ENCODE data around the gene GRIN2A. TPM values are rescaled to one million over a fixed set of nuclear protein-coding genes. Genes with fewer than 3 reads are reported as not detected.

The GRIN2A gene
- polyA plus RNA-seq, 4 donors: 4.9 to 6.9 (median 5.7) TPM

DNA sequence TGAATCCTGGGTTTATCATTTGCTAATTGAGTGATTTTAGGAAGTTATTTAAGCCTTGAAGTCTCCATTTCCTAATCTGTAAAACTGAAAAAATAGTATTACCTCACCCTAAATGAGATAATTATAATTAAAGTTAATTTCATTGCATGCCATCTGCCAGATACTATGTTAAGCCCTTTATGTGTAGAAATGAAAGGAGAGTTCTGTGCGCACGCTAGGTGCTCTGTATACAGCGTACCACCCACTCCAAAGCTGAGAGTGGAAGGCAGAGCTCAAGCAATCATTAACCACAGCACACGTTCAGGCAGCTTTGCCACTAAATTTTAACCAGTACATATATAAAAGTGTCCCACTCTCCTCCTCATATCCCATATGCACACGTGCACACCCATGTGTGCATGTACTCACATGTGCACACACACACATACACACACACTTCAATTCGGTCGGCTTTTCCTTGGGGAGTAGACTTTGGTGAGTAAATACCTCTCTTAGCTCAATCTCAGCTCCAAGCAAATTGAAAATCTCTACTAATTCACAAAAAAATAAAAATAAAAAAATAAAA is 204.8 kb downstream of the GRIN2A start:
- DNase-seq (ENCODE audit: low read depth in 4 of 4, low spot score in 3 of 4): no peak

DNA sequence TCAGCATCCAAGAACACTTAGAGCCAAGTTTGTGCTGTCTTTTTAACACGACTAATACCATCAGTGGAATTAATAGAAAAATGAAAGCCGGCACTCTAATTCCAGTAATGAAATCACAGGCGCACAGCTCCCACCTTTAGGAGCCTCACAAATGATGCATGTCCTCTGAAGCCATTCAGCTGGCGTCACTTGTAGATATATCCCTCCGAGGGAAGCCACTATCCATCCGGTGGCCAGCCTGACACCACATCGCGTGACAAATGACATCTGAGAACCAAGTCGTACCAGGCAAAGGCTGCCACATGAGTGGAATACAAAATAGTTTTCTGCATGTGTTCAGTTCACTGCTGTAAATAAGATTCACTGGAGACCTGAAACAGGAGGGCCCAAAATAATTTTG is 205.6 kb downstream of the GRIN2A start:
- no peak for DNase-seq (ENCODE audit: low read depth in 4 of 4, low spot score in 3 of 4)

DNA sequence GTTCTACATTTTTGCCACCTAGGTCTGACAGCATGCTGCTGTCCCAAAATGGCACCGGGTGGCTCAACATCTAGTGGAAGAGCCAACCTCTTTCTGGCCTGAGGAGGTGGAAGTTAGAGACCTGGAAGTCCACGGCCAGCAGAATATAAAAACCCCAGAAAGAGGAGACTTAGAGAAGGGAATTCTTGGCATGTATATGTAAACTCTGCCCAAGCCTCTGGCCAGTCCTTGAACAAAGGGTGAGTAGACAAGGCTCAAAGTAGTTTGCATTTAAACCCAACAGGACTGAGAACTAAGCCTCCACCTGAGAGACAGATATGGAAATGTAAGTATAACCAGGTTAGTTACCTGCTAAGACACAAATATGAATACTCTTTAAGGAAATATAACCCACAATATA is 210.3 kb downstream of the GRIN2A start:
- DNase-seq (ENCODE audit: low read depth in 4 of 4, low spot score in 3 of 4): no peak

DNA sequence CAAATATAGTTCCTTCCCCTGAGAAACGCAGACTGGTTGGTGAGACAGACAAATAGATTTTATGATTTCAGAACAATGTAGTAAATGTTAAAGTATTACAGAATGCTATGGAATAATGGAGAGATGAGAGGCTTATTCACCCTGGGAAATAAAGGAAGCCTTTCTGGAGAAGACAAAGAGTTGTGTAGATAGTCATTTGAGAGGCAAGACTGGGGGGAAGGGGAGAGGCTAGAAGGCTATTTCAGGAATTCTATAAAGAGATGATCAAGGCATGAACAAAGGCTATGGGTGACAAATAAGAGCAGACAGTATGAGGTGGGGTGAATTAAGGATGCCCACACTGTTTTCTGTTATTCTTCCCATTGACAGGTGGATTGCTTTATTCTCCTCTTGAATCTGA is 211.4 kb downstream of the GRIN2A start:
- no peak for DNase-seq (ENCODE audit: low read depth in 4 of 4, low spot score in 3 of 4)

DNA sequence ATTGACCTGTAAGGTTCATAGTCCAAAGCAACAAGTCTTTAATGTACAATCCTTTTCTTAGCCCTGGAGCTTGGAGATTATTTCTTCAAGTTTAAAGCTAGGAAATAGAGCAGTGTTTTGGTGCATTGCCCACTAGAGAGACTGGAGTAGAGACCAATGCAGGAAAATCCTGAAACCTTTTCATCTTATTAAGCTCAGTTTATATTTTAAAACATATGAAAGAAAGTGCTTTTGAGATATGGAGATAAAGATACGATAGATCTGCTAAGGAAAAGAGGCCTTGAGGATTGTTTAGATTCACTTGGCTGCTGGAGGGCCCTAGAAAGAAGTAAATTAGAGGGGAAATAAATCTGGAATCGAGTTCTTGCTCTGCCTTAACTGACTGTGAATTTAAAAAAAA is 212.0 kb downstream of the GRIN2A start:
- DNase-seq (ENCODE audit: low read depth in 4 of 4, low spot score in 3 of 4): no peak

DNA sequence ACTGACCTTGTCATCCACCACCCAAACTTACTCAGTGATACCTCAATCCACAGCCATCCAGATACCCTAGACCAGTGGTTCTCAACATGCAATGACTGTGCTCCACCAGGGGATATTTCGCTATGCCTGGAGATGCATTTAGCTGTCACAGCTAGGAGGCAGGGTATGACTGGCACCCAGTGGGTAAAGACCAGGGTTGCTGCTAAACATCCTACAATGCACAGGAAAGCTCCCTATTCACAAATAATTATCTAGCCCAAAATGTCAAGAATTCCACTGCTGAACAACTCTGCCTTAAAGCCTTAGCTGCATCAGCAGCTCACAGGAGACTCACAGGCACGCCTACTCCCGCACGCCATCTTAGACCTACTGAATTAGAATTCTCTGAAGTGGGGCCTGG is 212.6 kb downstream of the GRIN2A start:
- DNase-seq (ENCODE audit: low read depth in 4 of 4, low spot score in 3 of 4): no peak

DNA sequence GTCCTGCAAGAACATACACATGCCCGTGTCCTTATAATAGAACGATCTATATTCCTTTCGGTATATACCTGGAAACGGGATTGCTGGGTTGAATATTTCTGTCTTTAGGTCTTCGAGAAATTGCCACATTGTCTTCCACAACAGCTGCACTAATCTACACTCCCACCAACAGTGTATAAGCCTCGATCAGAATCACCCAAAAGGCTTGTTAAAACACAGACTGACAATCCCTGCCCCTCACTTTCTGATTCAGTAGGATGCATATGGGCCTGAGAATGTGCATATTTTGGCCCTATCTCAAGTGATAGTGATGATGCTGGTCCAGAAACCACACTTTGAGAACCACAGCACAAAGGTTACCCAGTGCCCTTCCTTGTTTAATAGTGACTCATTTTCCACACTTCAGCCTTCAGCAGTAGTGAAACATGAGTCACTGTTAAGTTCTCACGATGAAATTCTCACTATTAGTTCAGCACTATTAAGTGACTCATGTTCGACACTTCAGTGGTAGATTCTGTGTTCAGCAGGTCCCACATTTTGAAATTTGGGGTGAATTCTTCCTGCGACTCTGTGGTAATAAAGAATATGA is 215.6 kb downstream of the GRIN2A start:
- no peak for DNase-seq (ENCODE audit: low read depth in 4 of 4, low spot score in 3 of 4)

DNA sequence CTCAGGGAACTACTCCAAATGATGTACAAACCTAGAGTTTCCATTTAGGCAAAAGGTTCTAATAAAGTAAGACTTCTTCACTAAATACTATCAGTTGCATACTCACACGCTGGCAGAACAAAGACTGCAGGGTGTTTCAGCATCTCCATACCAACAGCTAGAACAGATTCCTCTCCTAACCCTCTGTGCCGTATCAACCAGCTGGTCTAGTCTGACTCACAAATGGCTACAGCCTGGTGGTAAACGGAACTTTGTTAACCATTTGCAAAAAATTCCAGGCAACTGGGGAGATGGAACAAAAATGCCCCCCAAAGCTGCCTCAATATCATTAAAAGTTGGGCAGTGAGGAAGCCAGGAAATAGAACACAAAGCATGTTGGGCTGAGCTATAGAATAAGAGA is 217.1 kb downstream of the GRIN2A start:
- DNase-seq (ENCODE audit: low read depth in 4 of 4, low spot score in 3 of 4): no peak

DNA sequence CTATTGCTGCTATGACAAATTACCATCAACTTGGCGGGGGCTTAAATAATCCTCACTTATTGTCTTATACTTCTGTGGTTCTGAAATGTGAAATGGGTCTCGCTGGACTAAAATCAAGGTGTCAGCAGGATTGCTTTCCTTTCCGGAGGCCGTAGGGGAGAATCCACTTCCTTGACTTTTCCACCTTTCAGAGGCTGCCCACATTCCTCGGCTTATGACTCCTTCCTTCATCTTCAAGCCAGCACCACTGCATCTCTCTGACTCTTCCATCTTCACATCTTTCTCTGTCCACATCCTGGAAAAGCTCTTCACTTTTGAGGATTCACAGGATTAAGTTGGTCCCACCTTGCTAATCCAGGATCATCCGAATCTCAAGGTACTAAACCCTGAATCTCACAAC is 217.8 kb downstream of the GRIN2A start:
- no peak for DNase-seq (ENCODE audit: low read depth in 4 of 4, low spot score in 3 of 4)

DNA sequence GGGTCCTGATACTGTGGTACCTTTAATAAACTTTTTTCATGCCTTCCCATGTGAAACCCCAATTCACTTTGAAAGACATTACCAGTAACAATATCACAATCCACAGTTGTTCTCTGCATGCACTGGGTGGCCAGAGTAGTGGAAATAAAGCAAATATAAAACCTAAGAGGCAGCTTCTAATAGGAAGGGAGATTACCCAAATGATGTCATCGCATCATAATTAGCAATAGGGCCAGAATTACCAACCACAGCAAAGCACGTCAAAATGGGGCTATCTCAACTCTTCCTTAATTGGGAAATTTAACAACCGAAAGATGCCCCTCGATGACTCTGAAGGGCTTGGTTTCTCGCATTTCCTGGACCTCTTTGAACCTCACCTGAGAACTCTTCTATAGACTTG is 224.8 kb downstream of the GRIN2A start:
- no peak for DNase-seq (ENCODE audit: low read depth in 4 of 4, low spot score in 3 of 4)

DNA sequence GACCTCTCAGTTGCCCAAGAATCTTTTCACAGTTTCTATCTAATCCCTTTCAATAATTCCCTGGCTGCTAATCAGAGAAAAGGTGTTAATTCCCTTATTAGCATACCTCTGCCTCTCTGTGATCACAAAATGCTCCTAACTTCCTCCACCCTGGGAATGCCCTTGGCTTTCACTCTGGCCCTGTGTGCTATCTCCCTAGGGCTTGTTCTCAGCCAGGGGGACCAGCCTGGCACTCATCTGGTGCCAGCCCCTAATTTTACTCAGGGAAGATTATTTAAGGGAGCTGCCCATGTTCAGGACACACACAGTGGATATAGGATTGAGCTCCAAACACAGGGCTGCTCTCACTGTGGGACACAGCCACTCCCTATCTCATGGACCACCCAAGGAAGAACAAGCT is 225.2 kb downstream of the GRIN2A start:
- no peak for DNase-seq (ENCODE audit: low read depth in 4 of 4, low spot score in 3 of 4)

DNA sequence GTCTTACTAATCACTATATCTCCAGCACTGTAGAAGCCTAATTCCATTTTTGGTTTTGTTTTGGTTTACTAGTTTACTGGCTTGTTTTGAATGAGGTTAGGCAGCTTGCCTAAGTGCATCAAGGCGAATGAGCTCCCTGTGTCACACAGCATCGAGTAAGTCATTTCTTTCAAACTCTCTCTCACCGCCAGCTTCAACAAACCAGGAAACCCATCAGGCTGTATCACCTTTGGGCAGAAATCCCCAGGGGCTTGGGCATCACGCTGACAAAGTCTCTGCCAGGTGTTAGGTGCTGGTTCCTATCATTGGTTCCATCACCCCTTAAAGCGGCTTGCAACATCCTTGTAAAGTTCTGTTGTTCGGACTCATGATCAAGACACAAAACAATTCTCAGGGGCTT is 226.6 kb downstream of the GRIN2A start:
- no peak for DNase-seq (ENCODE audit: low read depth in 4 of 4, low spot score in 3 of 4)

DNA sequence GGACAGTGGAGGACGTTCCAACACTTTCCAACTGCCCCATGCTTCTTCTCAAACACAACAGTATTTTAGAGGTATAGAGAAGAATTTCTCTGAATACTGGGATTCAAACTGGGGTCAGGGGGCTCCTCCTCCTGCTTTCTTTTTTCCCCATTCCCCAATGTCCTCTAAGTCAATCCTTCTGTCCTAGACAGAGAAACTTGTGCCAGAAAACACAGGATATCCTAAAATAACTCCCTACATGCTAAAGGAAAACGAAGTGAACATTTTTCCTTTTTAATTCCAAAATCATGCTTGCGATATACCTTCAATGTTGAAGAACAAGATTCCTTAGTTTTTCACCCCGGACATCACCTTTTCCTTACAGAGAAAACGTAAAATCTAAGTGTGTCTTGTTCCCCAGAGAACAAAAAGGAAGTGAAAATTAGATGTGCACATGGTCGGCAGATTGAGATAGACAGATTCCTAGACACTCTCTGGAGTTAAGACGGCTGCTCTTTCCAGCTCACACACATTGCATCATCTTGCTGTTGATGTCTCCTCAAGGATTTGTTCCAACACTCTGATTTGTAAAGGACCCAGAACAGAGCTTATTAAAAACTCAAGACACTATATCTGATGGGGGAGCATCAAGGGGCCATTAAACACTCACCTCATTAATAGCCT is 228.2 kb downstream of the GRIN2A start:
- DNase-seq (ENCODE audit: low read depth in 4 of 4, low spot score in 3 of 4): no peak

DNA sequence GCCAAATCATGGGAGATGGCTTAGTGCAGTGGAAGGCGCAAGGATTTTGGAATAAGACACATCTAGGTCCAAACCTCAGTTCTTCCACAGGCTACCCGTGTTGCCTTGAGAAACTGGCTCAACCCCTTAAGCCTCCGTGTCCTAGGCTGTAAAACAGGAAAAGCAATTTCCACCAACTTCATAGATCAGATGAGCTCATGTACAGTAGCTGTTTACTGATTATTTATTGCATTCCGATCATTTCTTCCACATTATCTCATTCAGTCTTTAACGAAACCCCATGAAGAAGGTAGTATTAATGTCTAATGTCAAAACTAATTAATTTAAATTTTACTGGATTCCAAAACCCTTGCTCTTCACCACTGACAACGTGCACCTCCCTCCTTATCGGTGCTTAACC is 231.6 kb downstream of the GRIN2A start:
- no peak for DNase-seq (ENCODE audit: low read depth in 4 of 4, low spot score in 3 of 4)

DNA sequence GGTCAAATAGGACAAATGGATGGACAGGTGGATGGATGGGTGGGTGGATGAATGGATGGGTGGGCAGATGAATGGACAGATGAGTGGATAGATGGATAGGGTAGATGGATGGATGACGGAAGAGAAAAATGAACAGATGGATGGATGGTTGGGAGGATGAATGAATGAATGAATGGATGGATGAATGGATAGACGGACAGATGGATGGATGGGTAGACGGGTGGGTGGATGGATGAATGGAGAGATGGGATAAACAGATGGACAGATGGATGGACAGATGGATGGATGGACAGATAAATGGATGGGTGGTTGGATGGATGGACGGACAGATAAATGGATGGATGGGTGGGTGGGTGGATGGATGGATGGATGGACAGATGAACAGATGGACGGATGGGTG is 232.8 kb downstream of the GRIN2A start:
- no peak for DNase-seq (ENCODE audit: low read depth in 4 of 4, low spot score in 3 of 4)

DNA sequence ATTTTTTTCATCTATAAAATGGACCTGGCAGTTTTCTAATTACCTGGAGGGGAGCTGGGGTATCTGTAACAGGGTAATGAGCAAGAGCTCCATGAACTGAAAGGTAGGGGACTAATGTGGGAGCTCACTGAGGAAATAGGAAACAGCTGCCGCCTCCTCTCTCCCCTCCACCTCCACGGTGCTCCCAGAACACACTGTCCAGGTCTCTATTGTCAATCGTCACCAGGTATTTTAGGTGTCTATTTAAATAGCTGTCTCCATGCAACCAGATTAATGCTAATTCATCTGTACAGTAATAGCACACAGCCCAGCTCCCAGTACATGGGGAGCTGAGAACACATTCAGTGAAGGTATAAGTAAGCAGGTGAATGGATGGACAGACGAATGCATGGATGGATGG is 233.3 kb downstream of the GRIN2A start:
- DNase-seq (ENCODE audit: low read depth in 4 of 4, low spot score in 3 of 4): no peak

DNA sequence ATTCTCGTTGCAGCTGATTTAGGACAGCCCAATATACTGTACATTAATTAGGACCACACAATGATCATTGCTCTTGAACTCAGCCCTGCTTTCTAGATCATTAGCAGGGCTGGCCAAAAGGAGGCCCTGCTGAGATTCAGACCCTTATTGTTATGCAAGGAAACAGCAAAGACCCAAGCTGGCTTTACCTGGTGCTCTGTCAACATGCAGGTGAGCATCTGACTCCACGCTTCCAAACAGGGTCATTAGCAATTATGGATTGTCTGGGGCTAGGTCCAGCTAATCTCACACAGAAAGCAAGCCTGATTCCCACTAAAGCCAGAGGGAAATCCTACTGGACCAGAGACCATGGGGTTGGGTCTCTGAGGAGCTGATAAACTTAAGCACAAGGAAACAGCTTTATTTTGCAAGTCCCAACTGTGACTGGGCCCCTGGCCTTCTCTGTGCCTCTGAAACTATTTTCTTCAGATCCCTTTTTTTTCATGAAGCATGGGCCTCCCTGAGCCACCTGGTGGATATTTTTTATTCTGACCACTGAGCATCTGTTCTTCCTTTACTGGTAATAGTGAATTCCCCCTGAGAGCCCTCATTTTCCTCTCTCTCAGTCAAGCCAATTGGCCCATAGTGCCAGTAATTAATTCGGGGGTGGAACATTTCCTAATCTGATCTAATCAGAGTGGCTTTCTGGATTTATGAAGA is 236.1 kb downstream of the GRIN2A start:
- no peak for DNase-seq (ENCODE audit: low read depth in 4 of 4, low spot score in 3 of 4)

DNA sequence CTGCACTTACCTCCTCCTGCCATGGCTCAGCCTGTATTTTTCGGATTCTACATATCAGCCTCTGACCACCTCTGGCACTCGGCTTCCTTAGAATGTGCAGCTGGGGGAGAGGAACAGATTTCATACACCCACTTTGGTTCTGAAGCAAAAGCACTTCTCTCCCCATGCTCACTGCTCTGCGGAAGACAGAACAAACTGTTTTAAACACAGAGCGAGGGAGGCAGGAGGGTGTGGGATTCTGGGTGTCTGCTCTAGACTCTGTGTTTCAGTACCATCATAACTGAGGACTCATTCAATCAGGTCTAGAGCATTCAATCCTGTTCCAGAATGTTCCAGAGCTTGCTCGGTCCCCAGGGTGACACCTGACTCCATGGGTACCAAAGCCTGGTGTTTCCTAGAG is 239.1 kb downstream of the GRIN2A start:
- DNase-seq (ENCODE audit: low read depth in 4 of 4, low spot score in 3 of 4): no peak

DNA sequence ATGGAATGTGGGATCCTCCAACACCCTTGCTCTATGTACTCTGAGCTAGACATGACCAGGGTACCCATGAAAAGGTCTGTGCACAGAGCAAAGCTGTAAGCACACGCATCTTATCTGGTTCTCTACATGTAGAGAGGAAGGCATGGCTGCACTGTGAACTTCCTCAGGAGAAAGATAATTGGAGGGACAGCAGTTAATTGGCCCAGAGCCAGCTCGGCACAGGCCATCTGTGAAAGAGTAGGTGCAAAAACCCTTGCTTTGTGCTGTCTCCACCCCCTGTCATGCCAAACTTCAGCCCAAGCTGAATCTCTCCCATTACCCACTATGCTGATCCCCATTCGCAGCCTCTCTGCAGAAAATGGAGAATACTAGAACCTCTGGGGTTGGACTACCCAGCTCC is 241.0 kb downstream of the GRIN2A start:
- no peak for DNase-seq (ENCODE audit: low read depth in 4 of 4, low spot score in 3 of 4)

DNA sequence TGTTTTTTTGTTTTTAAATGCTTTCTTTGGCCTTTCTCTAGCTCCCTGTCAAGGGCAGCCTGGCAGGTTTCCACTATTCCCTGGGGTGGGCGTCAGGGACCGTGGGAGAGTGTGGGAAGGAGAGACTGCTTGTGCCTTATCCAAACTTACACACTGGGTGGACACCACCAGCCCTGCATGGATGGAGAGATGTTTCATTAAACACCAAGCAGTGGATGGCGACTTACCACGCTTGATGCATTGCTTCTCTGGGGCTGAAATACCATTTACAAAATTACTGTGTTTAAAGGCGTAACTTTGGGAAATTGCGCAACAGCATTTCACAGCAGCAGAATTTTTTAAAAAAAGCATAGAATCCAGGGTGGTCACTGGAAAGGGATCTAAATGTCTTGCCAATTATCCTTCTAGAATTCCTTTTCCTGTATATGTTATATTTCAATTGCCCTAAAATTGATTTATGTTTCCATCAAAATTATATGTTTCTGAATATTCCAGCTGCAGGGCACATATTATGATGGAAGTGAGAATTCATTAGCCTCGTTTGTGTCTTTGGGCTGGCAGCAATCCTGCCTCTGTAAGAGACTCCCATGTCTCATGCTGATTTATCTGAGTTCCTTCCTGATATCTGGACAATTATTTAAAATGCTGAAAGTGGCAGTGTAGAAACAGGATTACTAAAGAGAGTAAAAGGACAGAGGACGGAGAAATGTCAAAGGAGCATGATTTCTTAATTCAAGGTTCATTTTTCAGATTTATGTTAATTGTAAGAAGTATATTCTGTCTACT is 247.3 kb downstream of the GRIN2A start:
- no peak for DNase-seq (ENCODE audit: low read depth in 4 of 4, low spot score in 3 of 4)
